Fibroblast of mammary gland (primary cell): ENCODE data around the gene SEMA6A.
"Not testable (repeated sequence)": the region's sequence is repeated elsewhere in the genome, so short reads cannot be mapped to it uniquely, and the experiment has no call there.

Experiments used
- DNase-seq: peaks from one replicate; pipeline ENCODE4 v3.0.0-alpha.2; 2010; ENCODE audit warnings: low read depth
- H3K4me3 ChIP-seq: 2 replicates; pipeline ENCODE4 v1.5.1; 2011; ENCODE audit warnings: low read depth, mild to moderate bottlenecking, low read length, moderate library complexity; ENCODE audit not compliant: control insufficient read depth
- CTCF ChIP-seq: conservative IDR thresholded peaks from 2 replicates; pipeline ENCODE4 v1.5.1; 2011; ENCODE audit warnings: low read depth, low read length, inconsistent platforms; ENCODE audit not compliant: control insufficient read depth, insufficient read depth

Gene SEMA6A

GRCh38 chr5:116525674-116526073, 48.9 kb downstream of the SEMA6A start:
- no peak for DNase-seq
- H3K4me3 ChIP-seq: no peak overlapping the region
- TF ChIP-seq CTCF: no peak

GRCh38 chr5:116524966-116525365, 49.7 kb downstream of the SEMA6A start:
- no peak for DNase-seq
- TF ChIP-seq CTCF: no peak
- no peak overlapping the region for H3K4me3 ChIP-seq

GRCh38 chr5:116524051-116524904, 50.3 kb downstream of the SEMA6A start:
- DNase-seq: no peak
- no peak for TF ChIP-seq CTCF
- no peak overlapping the region for H3K4me3 ChIP-seq

DNA sequence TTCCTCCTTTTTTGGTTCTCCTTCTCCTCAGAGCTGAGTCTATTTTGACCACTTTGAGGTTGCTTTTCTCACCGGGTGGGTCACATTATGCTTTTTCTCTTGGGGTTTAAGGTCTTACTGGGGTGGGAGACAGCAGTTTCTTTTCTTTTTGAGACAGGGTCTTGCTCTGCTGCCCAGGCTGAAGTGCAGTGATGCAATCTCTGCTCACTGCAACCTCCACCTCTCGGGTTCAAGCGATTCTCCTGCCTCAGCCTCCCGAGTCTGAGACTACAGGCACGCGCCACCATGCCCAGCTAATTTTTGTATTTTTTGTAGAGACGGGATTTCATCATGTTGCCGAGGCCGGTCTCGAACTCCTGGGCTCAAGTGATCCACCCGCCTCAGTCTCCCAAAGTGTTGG, 51.4 kb downstream of the SEMA6A start:
- DNase-seq, H3K4me3 ChIP-seq: not testable (repeated sequence)

DNA sequence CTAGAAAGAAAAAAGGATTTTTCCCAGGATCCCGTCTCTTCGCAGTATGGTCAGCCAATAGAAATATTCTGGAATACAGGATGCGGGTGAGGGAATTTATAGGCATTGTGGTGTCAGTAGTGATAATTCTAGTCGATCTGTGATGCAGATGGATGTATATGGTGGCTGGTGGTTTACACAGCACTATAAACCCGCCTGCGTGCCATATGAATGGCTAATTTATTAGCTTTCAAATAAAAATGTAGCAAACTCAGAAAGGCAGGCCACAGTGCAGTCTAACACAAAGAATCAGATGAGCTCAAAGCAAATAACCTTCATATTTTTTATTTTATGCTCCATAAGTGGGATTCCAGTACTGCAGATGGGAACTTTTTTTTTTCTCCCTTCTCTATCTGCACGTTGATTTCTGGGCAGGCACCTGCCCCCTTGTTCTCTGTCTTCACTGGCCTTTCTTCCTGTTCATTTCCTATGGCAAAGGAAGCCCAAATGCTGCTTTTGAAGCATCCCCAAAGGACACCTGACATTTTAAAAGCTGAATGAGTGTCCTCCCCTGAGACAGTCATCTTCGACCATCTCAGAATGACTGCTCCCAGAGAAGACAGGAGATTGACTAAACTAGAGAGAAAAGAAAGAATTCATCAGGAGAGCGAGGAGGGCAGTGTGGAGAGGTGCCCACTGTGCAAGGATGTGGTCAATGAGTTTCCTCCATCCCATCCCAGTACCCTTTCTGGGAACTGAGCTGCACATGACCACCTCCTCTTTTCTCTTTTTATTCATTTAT, 52.1 kb downstream of the SEMA6A start:
- DNase-seq: no peak
- TF ChIP-seq CTCF: no peak

DNA sequence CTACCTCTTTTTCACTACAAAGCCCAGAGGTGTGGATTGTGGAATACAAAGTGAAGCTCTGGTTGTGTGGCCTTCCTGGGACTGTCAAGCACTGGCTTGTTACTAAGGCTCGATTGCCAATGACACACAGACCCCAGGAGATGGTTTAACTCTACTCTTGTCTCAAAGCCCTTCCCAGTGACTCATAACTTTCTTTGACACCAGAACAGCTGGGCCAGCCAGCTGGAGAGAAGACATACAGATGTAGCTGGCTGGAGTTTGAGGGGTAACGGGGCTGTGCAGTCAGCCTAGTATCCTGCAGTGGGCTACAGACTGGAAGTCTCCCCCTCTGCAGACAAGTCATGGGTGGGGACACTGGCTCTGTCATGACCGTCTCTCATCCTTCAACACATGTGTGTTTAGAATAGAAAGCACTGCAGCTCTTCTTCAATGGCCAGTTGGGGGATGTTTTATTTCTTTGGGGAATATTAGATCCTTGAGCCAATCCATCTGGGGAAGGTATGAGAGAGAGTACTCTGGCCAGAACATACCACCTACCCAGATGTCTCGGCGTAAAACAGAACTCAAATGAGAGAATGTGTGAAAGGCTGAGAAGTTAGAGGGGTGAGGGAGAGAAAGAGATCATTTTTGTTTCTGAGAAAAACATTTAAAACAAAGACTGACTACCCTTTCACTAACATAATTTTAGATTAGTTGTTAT, 53.3 kb downstream of the SEMA6A start:
- DNase-seq: peak; percentile 54
- TF ChIP-seq CTCF: no peak
- H3K4me3 ChIP-seq: no peak overlapping the region

More for the DNA sequence above, 52.1 kb downstream of the SEMA6A start:
- H3K4me3 ChIP-seq: no peak overlapping the region

- DNase-seq: peak; percentile 6
- H3K4me3 ChIP-seq: no peak overlapping the region
- TF ChIP-seq CTCF: no peak
These were observed 53.9 kb downstream of the SEMA6A start for GRCh38 chr5:116520771-116521170.
